Caco-2 (cell line): ENCODE measurements around the gene CDK18. TPM values are rescaled to one million over a fixed set of nuclear protein-coding genes. Genes with fewer than 3 reads are reported as not detected.

ENCODE experiments used
- BruUV-seq: library from RNA; stranded (reverse); fragments of 400-500 nt; replicated peaks from 2 replicates; lab custom pipeline; 2021; lab: Mats Ljungman, UMichigan
- CTCF ChIA-PET: fragments of 300-600 bp; sonication (Branson Sonifier 250); formaldehyde crosslinking; loops from one replicate; lab custom pipeline; 2022; ENCODE audit warnings: antibody characterized with exemption; lab: Charles Lee
- POLR2A ChIA-PET: fragments of 300-600 bp; sonication (Branson Sonifier 250); formaldehyde crosslinking; loops from one replicate; lab custom pipeline; 2022; ENCODE audit warnings: antibody characterized with exemption; lab: Charles Lee
- DNase-seq, 2 experiments: peaks; one replicate each; pipeline versions ENCODE4 v3.0.0 to v3.0.0-alpha.2; 2020 to 2022
- H3K27me3 ChIP-seq: replicated peaks from 2 replicates; pipeline ENCODE4 v1.6.0; 2011; ENCODE audit warnings: low read length; ENCODE audit not compliant: control insufficient read depth, insufficient read depth
- H3K36me3 ChIP-seq: 2 replicates; pipeline ENCODE4 v1.5.1; 2011; ENCODE audit warnings: low read length; ENCODE audit not compliant: control insufficient read depth, insufficient read depth
- H3K4me1 ChIP-seq: fragments of 250-450 bp; sonication (Bioruptor Pico); 2 replicates; pipeline ENCODE4 v1.5.1; 2020; ENCODE audit warnings: mild to moderate bottlenecking
- H3K4me3 ChIP-seq: 2 replicates; pipeline ENCODE4 v1.5.1; 2011; ENCODE audit warnings: low read depth, mild to moderate bottlenecking, control low read depth, low read length
- H3K9me3 ChIP-seq: fragments of 250-450 bp; sonication (Bioruptor Pico); 2 replicates; pipeline ENCODE4 v1.5.1; 2020; ENCODE audit warnings: mild to moderate bottlenecking, moderate library complexity
- H3K27ac Mint-ChIP-seq: one replicate; pipeline ENCODE4 v1.8.0; 2022; ENCODE audit warnings: mixed read lengths; ENCODE audit not compliant: unreplicated experiment
- H3K27me3 Mint-ChIP-seq: one replicate; pipeline ENCODE4 v1.8.0; 2022; ENCODE audit warnings: mixed read lengths; ENCODE audit not compliant: insufficient read depth, unreplicated experiment
- H3K36me3 Mint-ChIP-seq: one replicate; pipeline ENCODE4 v1.8.0; 2022; ENCODE audit warnings: mild to moderate bottlenecking, mixed read lengths; ENCODE audit not compliant: insufficient read depth, unreplicated experiment
- H3K4me1 Mint-ChIP-seq: one replicate; pipeline ENCODE4 v1.8.0; 2022; ENCODE audit warnings: low read depth, mixed read lengths; ENCODE audit not compliant: unreplicated experiment
- H3K4me3 Mint-ChIP-seq: one replicate; pipeline ENCODE4 v1.8.0; 2022; ENCODE audit warnings: mild to moderate bottlenecking, moderate library complexity, mixed read lengths; ENCODE audit not compliant: unreplicated experiment
- H3K9me3 Mint-ChIP-seq: one replicate; pipeline ENCODE4 v1.8.0; 2022; ENCODE audit warnings: mixed read lengths; ENCODE audit not compliant: unreplicated experiment
- CTCF ChIP-seq, 2 experiments: fragments of 200-600 bp in 1 of 2; IDR thresholded peaks; 1 replicate in 1 of 2; 2 replicates in 1 of 2; pipeline versions ENCODE4 v1.5.1 to v1.8.0; 2011 to 2022; ENCODE audit warnings: antibody characterized with exemption in 1 of 2, control low read depth in 1 of 2, inconsistent platforms in 1 of 2, low read depth in 1 of 2, low read length in 1 of 2, mild to moderate bottlenecking in 1 of 2, moderate library complexity in 1 of 2; ENCODE audit not compliant: insufficient read depth in 1 of 2, severe bottlenecking in 1 of 2, unreplicated experiment in 1 of 2
- intact Hi-C: fragments of 100-400 bp; cut with micrococcal nuclease; formaldehyde crosslinking; loops from one replicate; pipeline ENCODE4 v1.10.0; 2022; ENCODE audit not compliant: unreplicated experiment
- total RNA-seq: library from RNA; stranded (reverse); gene quantifications from 2 replicates; pipeline ENCODE4 v1.2.3, GENCODE V29; 2022

Gene CDK18
- total RNA-seq, 1 experiment from 2014 or later, result 17.0 TPM

DNA sequence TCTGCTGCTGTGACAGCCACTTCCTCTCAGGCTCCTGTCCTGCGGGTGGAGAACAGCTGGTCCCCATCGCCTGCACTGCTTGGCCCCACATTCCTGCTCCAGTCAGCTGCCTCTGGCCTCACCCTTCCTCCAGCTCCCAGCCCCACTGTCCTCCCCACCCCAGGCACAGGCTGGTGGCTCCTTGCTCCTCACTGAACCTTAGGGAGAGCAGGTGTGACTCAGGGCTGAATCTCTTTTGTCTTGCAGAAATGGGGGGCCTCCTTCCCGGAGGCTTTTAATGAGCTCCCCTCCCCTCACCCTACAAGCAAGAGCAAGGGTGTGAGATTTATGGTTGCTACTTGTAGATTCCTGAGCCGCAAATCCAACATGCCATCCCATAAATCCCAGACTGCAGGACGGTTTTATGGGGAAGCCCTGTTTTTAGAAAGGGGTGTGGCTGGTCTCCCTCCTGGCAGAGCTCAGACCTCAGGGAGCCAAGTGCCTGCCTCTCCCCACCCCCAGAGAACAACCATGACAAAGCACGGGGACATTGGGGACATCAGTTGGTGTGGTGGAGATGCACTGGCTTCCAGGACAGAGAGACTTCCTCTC, 15.2 kb downstream of the CDK18 start:
- H3K4me3 Mint-ChIP-seq, result no peak overlapping the region
- H3K36me3 ChIP-seq, result 0 out of 2 replicates have a peak, but pooled peaks cover 2% of the 10 kb centered on the region
- no peak for TF ChIP-seq CTCF (IDR thresholded peaks at IDR 0.05; ENCODE audit: insufficient read depth in 1 of 2, low read depth in 1 of 2, low read length in 1 of 2, severe bottlenecking in 1 of 2, unreplicated experiment in 1 of 2)
- peaks cover 5% of the 10 kb centered on the region for H3K36me3 Mint-ChIP-seq
- no peak for DNase-seq
- H3K9me3 ChIP-seq, result no peaks in the 10 kb centered on the region
- CTCF ChIA-PET, result interaction anchor here (1.0 kb wide), 1 partner anchor 34 kb away, joined by 3 read pairs; no protein-coding TSS in a partner anchor
- no peak overlapping the region for H3K27ac Mint-ChIP-seq
- H3K27me3 Mint-ChIP-seq, result peaks cover 2% of the 10 kb centered on the region
- no peaks in the 10 kb centered on the region for H3K4me1 ChIP-seq
- peaks cover 4% of the 10 kb centered on the region for H3K4me1 Mint-ChIP-seq
- intact Hi-C loops, result no loop called here
- no peaks in the 10 kb centered on the region for H3K27me3 ChIP-seq
- no peaks in the 10 kb centered on the region for H3K9me3 Mint-ChIP-seq
- no peak overlapping the region for H3K4me3 ChIP-seq
- POLR2A ChIA-PET, result no interaction called here
- BruUV-seq, result no TSS peak

DNA sequence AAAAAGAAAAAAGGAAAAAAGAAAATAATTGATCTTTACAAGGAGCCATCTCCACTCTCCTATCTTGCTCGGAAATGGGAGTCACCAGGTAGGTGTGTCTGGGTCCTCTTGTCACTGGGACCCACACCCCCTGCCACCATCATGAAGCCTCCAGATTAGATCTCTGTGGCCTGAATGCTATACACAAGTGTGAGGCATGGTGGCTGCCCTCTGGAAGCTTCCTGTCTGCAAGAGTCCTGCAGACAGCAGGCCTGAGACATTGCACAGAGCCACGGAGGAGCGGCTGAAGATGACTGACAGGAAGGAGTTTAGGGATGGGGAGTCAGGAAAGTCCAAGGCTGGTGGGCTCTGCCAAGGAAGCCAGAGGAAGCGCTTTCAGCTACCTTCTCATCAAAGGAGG, 16.2 kb downstream of the CDK18 start:
- Histone ChIP-seq H3K4me3 (no peak overlapping the region), H3K36me3 (0 out of 2 replicates have a peak, but pooled peaks cover 2% of the 10 kb centered on the region), H3K4me1 (no peaks in the 10 kb centered on the region), H3K9me3 (no peaks in the 10 kb centered on the region), H3K27me3 (no peaks in the 10 kb centered on the region)
- TF ChIP-seq CTCF (IDR thresholded peaks at IDR 0.05; ENCODE audit: insufficient read depth in 1 of 2, low read depth in 1 of 2, low read length in 1 of 2, severe bottlenecking in 1 of 2, unreplicated experiment in 1 of 2), result no peak
- ChIA-PET POLR2A (no interaction called here), CTCF (no interaction called here)
- Mint-ChIP-seq H3K9me3 (no peaks in the 10 kb centered on the region), H3K27ac (no peak overlapping the region), H3K36me3 (peaks cover 5% of the 10 kb centered on the region), H3K4me1 (no peaks in the 10 kb centered on the region), H3K27me3 (peaks cover 2% of the 10 kb centered on the region), H3K4me3 (no peak overlapping the region)
- DNase-seq, result no peak
- intact Hi-C loops, result no loop called here
- no TSS peak for BruUV-seq

- DNase-seq, result no peak
- TF ChIP-seq CTCF (IDR thresholded peaks at IDR 0.05; ENCODE audit: insufficient read depth in 1 of 2, low read depth in 1 of 2, low read length in 1 of 2, severe bottlenecking in 1 of 2, unreplicated experiment in 1 of 2), result no peak
- Mint-ChIP-seq H3K36me3 (peaks cover 5% of the 10 kb centered on the region), H3K4me3 (no peak overlapping the region), H3K27me3 (peaks cover 2% of the 10 kb centered on the region), H3K4me1 (no peaks in the 10 kb centered on the region), H3K27ac (no peak overlapping the region), H3K9me3 (no peaks in the 10 kb centered on the region)
- BruUV-seq, result no TSS peak
- Histone ChIP-seq H3K4me1 (no peaks in the 10 kb centered on the region), H3K36me3 (peaks cover 2% of the 10 kb centered on the region; the same call in 1 of the 2 replicates), H3K9me3 (no peaks in the 10 kb centered on the region), H3K27me3 (no peaks in the 10 kb centered on the region), H3K4me3 (no peak overlapping the region)
- ChIA-PET POLR2A (no interaction called here), CTCF (interaction anchor here (6.4 kb wide), 1 partner anchor 32 kb away, joined by 203 read pairs; no protein-coding TSS in a partner anchor)
- intact Hi-C loops, result no loop called here
These were observed 17.2 kb downstream of the CDK18 start for GRCh38 chr1:205521686-205522085.
